ENCODE measurements around the gene SULT2A1.
A peak's percentile ranks its signal among the peaks of the same experiment; 100 is the strongest.
"Not testable (repeated sequence)": the region's sequence is repeated elsewhere in the genome, so short reads cannot be mapped to it uniquely, and the experiment has no call there.

Gene SULT2A1

GRCh38 chr19:47859838-47860237 lies 26.3 kb downstream of the SULT2A1 start:
- not testable (repeated sequence) for DNase-seq

- not testable (repeated sequence) for DNase-seq
Measured at GRCh38 chr19:47858646-47859285, 27.3 kb downstream of the SULT2A1 start, which contains the start of gene TPRX2. TPRX2 (plus strand) TSS chr19:47859235; CDS start chr19:47859247, 12 bp downstream.

GRCh38 chr19:47858231-47858630 lies 27.9 kb downstream of the SULT2A1 start:
- not testable (repeated sequence) for DNase-seq

- DNase-seq: no peak
Measured at GRCh38 chr19:47854459-47854858, 31.7 kb downstream of the SULT2A1 start.

GRCh38 chr19:47853003-47853402 lies 33.1 kb downstream of the SULT2A1 start:
- no peak for DNase-seq

- DNase-seq: peak; percentile 27
Measured at GRCh38 chr19:47848823-47849473, 37.2 kb downstream of the SULT2A1 start.

- no peak for DNase-seq
Measured at GRCh38 chr19:47848425-47848822, 37.7 kb downstream of the SULT2A1 start.

GRCh38 chr19:47842941-47843340 lies 43.2 kb downstream of the SULT2A1 start:
- DNase-seq: no peak

- DNase-seq: no peak
Measured at GRCh38 chr19:47839913-47840312, 46.2 kb downstream of the SULT2A1 start.

- no peak for DNase-seq
Measured at GRCh38 chr19:47839411-47839810, 46.7 kb downstream of the SULT2A1 start.

- no peak for DNase-seq
Measured at GRCh38 chr19:47836038-47836437, 50.1 kb downstream of the SULT2A1 start.

- DNase-seq: no peak
Measured at GRCh38 chr19:47832723-47833122, 53.4 kb downstream of the SULT2A1 start.

GRCh38 chr19:47826800-47827199 lies 59.3 kb downstream of the SULT2A1 start:
- no peak for DNase-seq

- DNase-seq: no peak
Measured at GRCh38 chr19:47824396-47824795, 61.7 kb downstream of the SULT2A1 start.

GRCh38 chr19:47821460-47822020 lies 64.6 kb downstream of the SULT2A1 start, which contains the start of gene CRX:
CRX (plus strand) TSS chr19:47821937; CDS start chr19:47834444, 12,507 bp downstream.
- DNase-seq: no peak

Measured in activated naive CD4-positive, alpha-beta T cell treated with Interleukin-2 at 50 U/mL for 16 hours (primary cell).